ENCODE data around the gene TOGARAM2.
A peak's percentile ranks its signal among the peaks of the same experiment; 100 is the strongest.

TOGARAM2 gene

DNA sequence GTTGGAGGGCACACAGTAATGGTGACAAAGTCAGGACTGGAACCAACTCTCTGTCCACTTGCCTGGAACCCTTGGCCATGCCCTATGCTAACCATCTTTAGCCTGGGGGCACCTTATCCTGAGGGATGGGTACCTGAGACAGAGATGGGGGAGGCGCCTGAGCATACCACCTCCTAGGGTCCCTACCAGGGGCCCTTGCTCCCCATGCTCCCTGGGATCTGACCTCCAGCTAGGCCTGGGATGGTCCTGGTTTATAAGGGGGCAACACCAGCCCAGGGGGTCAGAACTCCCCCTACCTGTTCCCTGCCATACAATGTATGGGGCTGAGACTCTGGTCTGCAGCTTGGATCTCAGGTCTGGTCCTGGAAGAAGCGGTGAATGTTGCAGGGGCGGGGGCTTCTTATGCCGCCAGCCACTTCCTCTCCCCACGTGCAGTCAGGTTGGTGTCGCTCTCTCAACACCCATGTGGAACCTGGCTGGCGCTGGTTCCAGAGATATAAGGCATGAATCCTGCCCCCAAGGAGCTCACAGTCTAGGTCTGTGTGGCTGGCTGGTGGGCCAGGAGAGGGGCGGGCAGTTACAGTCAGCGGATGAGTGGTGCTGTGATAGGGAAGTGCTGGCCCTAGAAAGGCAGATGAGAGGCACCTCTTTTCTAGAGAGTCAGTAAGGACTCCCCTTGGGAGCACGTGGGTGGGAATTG lies 3.8 kb upstream of the TOGARAM2 start:
- no peak for TF ChIP-seq TEAD4 (IDR thresholded peaks at IDR 0.05)
- no peak for TF ChIP-seq CEBPB (IDR thresholded peaks at IDR 0.05)
- no peak for TF ChIP-seq TAF1 (IDR thresholded peaks at IDR 0.05; ENCODE audit: low read depth)
- TF ChIP-seq TCF12 (IDR thresholded peaks at IDR 0.05; ENCODE audit: low read depth): no peak
- TF ChIP-seq, protein P1, sequence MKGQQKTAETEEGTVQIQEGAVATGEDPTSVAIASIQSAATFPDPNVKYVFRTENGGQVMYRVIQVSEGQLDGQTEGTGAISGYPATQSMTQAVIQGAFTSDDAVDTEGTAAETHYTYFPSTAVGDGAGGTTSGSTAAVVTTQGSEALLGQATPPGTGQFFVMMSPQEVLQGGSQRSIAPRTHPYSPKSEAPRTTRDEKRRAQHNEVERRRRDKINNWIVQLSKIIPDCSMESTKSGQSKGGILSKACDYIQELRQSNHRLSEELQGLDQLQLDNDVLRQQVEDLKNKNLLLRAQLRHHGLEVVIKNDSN (IDR thresholded peaks at IDR 0.05): no peak
- TF ChIP-seq CREB1 (IDR thresholded peaks at IDR 0.05; ENCODE audit: low read depth): no peak
- TF ChIP-seq RAD21 (IDR thresholded peaks at IDR 0.05; ENCODE audit: low read depth): no peak

DNA sequence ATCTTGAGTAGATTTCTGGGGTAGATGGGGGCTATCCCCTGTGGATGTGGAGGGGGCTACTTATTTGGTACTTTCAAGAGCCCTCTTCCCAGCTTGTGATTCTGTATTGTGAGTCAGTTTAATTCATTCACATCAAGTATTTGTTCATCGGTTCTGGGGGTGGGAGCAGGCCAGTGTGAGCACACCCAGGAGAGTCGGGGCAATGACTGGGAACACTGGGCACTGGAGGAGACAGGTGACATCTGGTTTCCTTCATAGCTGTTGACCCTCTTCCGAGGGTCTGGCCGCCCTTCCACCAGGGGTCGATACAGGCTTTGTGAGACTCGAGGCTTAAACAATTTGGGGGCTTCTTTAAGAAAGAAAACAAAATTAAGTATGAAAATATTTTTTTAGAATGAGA lies 2.5 kb upstream of the TOGARAM2 start:
- no peak for TF ChIP-seq TEAD4 (IDR thresholded peaks at IDR 0.05)
- no peak for TF ChIP-seq CREB1 (IDR thresholded peaks at IDR 0.05; ENCODE audit: low read depth)
- TF ChIP-seq TCF12 (IDR thresholded peaks at IDR 0.05; ENCODE audit: low read depth): no peak
- no peak for TF ChIP-seq YY1 (IDR thresholded peaks at IDR 0.05; ENCODE audit: low read depth)
- TF ChIP-seq NFIC (IDR thresholded peaks at IDR 0.05): no peak
- TF ChIP-seq FOXM1 (IDR thresholded peaks at IDR 0.05; ENCODE audit: borderline replicate concordance, low read depth): no peak
- TF ChIP-seq, protein P2, sequence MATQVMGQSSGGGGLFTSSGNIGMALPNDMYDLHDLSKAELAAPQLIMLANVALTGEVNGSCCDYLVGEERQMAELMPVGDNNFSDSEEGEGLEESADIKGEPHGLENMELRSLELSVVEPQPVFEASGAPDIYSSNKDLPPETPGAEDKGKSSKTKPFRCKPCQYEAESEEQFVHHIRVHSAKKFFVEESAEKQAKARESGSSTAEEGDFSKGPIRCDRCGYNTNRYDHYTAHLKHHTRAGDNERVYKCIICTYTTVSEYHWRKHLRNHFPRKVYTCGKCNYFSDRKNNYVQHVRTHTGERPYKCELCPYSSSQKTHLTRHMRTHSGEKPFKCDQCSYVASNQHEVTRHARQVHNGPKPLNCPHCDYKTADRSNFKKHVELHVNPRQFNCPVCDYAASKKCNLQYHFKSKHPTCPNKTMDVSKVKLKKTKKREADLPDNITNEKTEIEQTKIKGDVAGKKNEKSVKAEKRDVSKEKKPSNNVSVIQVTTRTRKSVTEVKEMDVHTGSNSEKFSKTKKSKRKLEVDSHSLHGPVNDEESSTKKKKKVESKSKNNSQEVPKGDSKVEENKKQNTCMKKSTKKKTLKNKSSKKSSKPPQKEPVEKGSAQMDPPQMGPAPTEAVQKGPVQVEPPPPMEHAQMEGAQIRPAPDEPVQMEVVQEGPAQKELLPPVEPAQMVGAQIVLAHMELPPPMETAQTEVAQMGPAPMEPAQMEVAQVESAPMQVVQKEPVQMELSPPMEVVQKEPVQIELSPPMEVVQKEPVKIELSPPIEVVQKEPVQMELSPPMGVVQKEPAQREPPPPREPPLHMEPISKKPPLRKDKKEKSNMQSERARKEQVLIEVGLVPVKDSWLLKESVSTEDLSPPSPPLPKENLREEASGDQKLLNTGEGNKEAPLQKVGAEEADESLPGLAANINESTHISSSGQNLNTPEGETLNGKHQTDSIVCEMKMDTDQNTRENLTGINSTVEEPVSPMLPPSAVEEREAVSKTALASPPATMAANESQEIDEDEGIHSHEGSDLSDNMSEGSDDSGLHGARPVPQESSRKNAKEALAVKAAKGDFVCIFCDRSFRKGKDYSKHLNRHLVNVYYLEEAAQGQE (IDR thresholded peaks at IDR 0.05; ENCODE audit: low read depth): no peak
- TF ChIP-seq EP300 (IDR thresholded peaks at IDR 0.05; ENCODE audit: borderline replicate concordance): no peak
- no peak for TF ChIP-seq EGR1 (IDR thresholded peaks at IDR 0.05)
- TF ChIP-seq ZBTB7A (IDR thresholded peaks at IDR 0.05; ENCODE audit: low read depth): no peak
- no peak for TF ChIP-seq TAF1 (IDR thresholded peaks at IDR 0.05; ENCODE audit: low read depth)
- no peak for TF ChIP-seq CEBPB (IDR thresholded peaks at IDR 0.05)
- TF ChIP-seq, protein P1 (IDR thresholded peaks at IDR 0.05): no peak
- TF ChIP-seq RAD21 (IDR thresholded peaks at IDR 0.05; ENCODE audit: low read depth): no peak
- TF ChIP-seq, protein P3, sequence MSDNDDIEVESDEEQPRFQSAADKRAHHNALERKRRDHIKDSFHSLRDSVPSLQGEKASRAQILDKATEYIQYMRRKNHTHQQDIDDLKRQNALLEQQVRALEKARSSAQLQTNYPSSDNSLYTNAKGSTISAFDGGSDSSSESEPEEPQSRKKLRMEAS (IDR thresholded peaks at IDR 0.05): no peak

DNA sequence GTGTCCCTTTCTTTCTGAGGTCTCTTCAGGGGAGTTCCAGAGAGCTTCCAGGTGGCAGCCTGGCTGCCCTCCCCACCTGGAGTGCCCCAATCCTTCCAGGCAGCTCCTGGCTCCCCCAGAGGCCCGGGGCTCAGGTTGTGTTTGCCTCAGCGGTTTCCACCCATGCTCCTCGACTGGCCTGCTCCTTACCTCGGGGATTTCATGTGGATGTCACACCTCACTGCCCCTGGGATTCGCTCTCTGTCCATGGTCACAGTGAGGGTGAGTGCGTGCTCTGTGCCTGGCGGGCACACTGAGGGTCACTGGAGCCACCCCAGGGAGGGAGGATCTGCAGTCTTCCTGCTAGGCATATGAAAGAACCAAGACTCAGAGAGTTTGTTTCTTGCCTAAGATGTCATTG lies 2.1 kb upstream of the TOGARAM2 start:
- TF ChIP-seq EGR1 (IDR thresholded peaks at IDR 0.05): no peak
- TF ChIP-seq FOXM1 (IDR thresholded peaks at IDR 0.05; ENCODE audit: borderline replicate concordance, low read depth): no peak
- TF ChIP-seq, protein P1 (IDR thresholded peaks at IDR 0.05): no peak
- no peak for TF ChIP-seq NFIC (IDR thresholded peaks at IDR 0.05)
- TF ChIP-seq, protein P2 (IDR thresholded peaks at IDR 0.05; ENCODE audit: low read depth): peak; percentile 38; the same call in 1 of the 2 replicates
- TF ChIP-seq, protein P3 (IDR thresholded peaks at IDR 0.05): no peak
- TF ChIP-seq ZBTB7A (IDR thresholded peaks at IDR 0.05; ENCODE audit: low read depth): no peak
- no peak for TF ChIP-seq TCF12 (IDR thresholded peaks at IDR 0.05; ENCODE audit: low read depth)

DNA sequence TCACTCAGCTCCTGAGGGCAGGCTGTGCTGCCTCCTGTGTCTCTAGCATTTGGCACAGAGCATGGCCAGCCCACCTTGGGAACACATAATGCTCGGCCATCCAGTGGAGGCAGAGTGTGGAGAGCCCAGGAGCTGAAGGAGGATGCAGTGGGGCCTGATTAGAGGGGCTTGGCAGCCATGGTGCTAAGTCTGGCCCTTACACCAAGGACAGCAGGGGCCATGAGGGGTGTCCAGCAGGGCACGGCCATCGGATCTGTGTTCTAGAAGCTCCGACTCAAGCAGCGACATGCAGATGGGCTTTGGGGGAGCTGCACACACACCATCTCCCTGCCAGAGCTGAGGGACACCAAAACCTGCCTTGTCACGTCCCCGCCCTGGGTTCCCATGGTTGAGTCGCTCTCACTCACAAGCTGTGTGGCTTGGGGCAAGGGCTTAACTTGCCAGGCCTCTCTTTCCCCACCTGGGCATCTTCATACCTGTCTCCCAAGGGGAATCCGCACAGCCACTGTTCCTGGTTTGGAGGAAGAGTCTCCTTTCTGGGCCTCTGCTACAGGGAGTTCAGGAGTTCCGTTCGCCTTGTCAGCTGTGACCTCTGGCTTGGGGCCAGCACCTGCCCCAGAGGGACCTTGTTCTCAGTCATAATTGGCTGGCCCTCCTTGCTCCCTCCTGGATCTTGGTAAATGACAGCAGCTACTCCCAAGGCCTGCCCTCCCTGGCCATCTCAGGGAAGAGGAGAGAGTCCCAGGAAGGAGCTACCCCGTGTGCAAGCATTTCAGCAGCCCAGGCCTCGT lies 1.3 kb upstream of the TOGARAM2 start:
- TF ChIP-seq ZBTB7A (IDR thresholded peaks at IDR 0.05; ENCODE audit: low read depth) (no peak), CEBPB (IDR thresholded peaks at IDR 0.05) (no peak), TAF1 (IDR thresholded peaks at IDR 0.05; ENCODE audit: low read depth) (no peak), NFIC (IDR thresholded peaks at IDR 0.05) (peak; percentile 44; the same call in 1 of the 2 replicates)
- TF ChIP-seq, protein P1 (IDR thresholded peaks at IDR 0.05): no peak
